Measurements from ENCODE around the gene MTHFSD. TPM values are rescaled to one million over a fixed set of nuclear protein-coding genes. Genes with fewer than 3 reads are reported as not detected.

MTHFSD gene
- total RNA-seq, 1 experiment from 2014 or later, result 4.7 TPM

- H3K4me1 ChIP-seq (ENCODE audit: insufficient read depth, low read length), result no peaks in the 10 kb centered on the region
- H3K14ac ChIP-seq (ENCODE audit: insufficient read depth, low read length), result no peak overlapping the region
- no peak overlapping the region for H2BK20ac ChIP-seq (ENCODE audit: low read depth, low read length, poor library complexity, severe bottlenecking)
- H2BK15ac ChIP-seq (ENCODE audit: low read depth, low read length), result no peak overlapping the region
- peaks cover 2 to 12% of the 10 kb centered on the region in 2 experiments; a peak in 3 of 4 replicates for H3K4me1 Mint-ChIP-seq
- H2AK5ac ChIP-seq (ENCODE audit: insufficient read length, low read length), result no peak overlapping the region
- H3T11ph ChIP-seq (ENCODE audit: low read length), result no peak overlapping the region
- no peak overlapping the region for H2BK120ac ChIP-seq (ENCODE audit: low read depth, low read length, poor library complexity, severe bottlenecking)
- DNase-seq, result no peak
- no peak overlapping the region for H3K27ac ChIP-seq (ENCODE audit: insufficient read length, low read depth, low read length)
- H3K9me3 ChIP-seq (ENCODE audit: control insufficient read depth, low read depth, low read length), result no peaks in the 10 kb centered on the region
- H2AFZ ChIP-seq (ENCODE audit: low read length), result no peak overlapping the region
- no peak overlapping the region for H4K8ac ChIP-seq (replicated peaks; ENCODE audit: insufficient read length, low read depth, low read length)
- no peak overlapping the region for H2BK5ac ChIP-seq (ENCODE audit: insufficient read length, low read length)
- H3K79me2 ChIP-seq (ENCODE audit: insufficient read depth, low read length), result no peaks in the 10 kb centered on the region
- H3K4ac ChIP-seq (ENCODE audit: low read depth, low read length), result no peak overlapping the region
- no peak for TF ChIP-seq CTCF (conservative IDR thresholded peaks at IDR 0.05)
- no peaks in the 10 kb centered on the region for H3K27me3 ChIP-seq (ENCODE audit: insufficient read depth, low read length)
- H3K27me3 Mint-ChIP-seq (ENCODE audit: low read depth), result peaks cover 16% of the 10 kb centered on the region
- H4K20me1 ChIP-seq (ENCODE audit: control insufficient read depth, insufficient read depth, insufficient read length), result no peaks in the 10 kb centered on the region
- H3K23ac ChIP-seq (ENCODE audit: insufficient read length, low read depth, low read length), result no peak overlapping the region
- no peak overlapping the region for H3K18ac ChIP-seq (ENCODE audit: insufficient read length, low read depth, low read length)
- H4K5ac ChIP-seq (ENCODE audit: insufficient read length, low read depth, low read length), result no peak overlapping the region
- no CpG with 5 or more reads among the region's 8 CpGs for WGBS (ENCODE audit: extremely low coverage, insufficient read length, low lambda C conversion rate)
- H3K56ac ChIP-seq (ENCODE audit: insufficient read length, low read depth, low read length), result no peak overlapping the region
- no peak overlapping the region for H2BK12ac ChIP-seq (ENCODE audit: insufficient read length, low read depth, low read length)
- no peaks in the 10 kb centered on the region for H3K23me2 ChIP-seq (ENCODE audit: insufficient read length, low read depth, low read length, poor library complexity, severe bottlenecking)
- no peak overlapping the region for H3K4me2 ChIP-seq (ENCODE audit: insufficient read depth, insufficient read length, low read length)
- peaks cover 0 to 5% of the 10 kb centered on the region in 2 experiments; a peak in 2 of 5 replicates for H3K9me3 Mint-ChIP-seq
- H3K27ac Mint-ChIP-seq, result no peak overlapping the region
- no peak overlapping the region for H3K4me3 Mint-ChIP-seq
- H3K36me3 Mint-ChIP-seq (ENCODE audit: insufficient read depth in 1 of 3, low read depth in 3 of 3), result peaks cover 0 to 5% (median 0%) of the 10 kb centered on the region in 3 experiments; a peak in 1 of 7 replicates
- no peak overlapping the region for H3K9ac ChIP-seq (ENCODE audit: extremely low read depth, insufficient read length, low read length)
- no peaks in the 10 kb centered on the region for H3K79me1 ChIP-seq (ENCODE audit: insufficient read depth, low read depth, low read length, poor library complexity, severe bottlenecking)
- no peak overlapping the region for H4K91ac ChIP-seq (ENCODE audit: insufficient read length, low read depth, low read length)
These were observed 25.9 kb downstream of the MTHFSD start for GRCh38 chr16:86529160-86529559.
